GM18499 (cell line): ENCODE results near the gene ESRRB.

Source experiments
- ATAC-seq: cut with Tn5 transposase; IDR thresholded peaks from one replicate; pipeline ENCODE4 v1.9.1; 2021; ENCODE audit warnings: moderate number of reproducible peaks; ENCODE audit not compliant: insufficient read depth, unreplicated experiment

The ESRRB gene

GRCh38 chr14:76375947-76376404, at the start of gene ESRRB:
Gene ESRRB (plus strand): TSS chr14:76376137. CDS start chr14:76376402, 265 bp downstream.
- ATAC-seq = no peak

- ATAC-seq = no peak
These were observed 48.8 kb upstream of the ESRRB start for GRCh38 chr14:76326918-76327689.

- ATAC-seq = no peak
These were observed 47.3 kb upstream of the ESRRB start for GRCh38 chr14:76328457-76329137.

GRCh38 chr14:76329154-76329928, 46.6 kb upstream of the ESRRB start:
- no peak for ATAC-seq

GRCh38 chr14:76329951-76330350, 46.0 kb upstream of the ESRRB start:
- ATAC-seq = no peak

- no peak for ATAC-seq
These were observed 45.3 kb upstream of the ESRRB start for GRCh38 chr14:76330411-76331327.

- ATAC-seq = no peak
These were observed 44.5 kb upstream of the ESRRB start for GRCh38 chr14:76331328-76332011.

GRCh38 chr14:76333664-76334063, 42.3 kb upstream of the ESRRB start:
- no peak for ATAC-seq

GRCh38 chr14:76334316-76334715, 41.6 kb upstream of the ESRRB start:
- ATAC-seq = no peak

- ATAC-seq = no peak
These were observed 39.1 kb upstream of the ESRRB start for GRCh38 chr14:76336876-76337275.

GRCh38 chr14:76337635-76338545, 38.0 kb upstream of the ESRRB start:
- ATAC-seq = no peak

GRCh38 chr14:76339728-76340615, 36.0 kb upstream of the ESRRB start:
- no peak for ATAC-seq

GRCh38 chr14:76343386-76343785, 32.6 kb upstream of the ESRRB start:
- no peak for ATAC-seq

- no peak for ATAC-seq
These were observed 29.4 kb upstream of the ESRRB start for GRCh38 chr14:76346391-76347160.

GRCh38 chr14:76348898-76349297, 27.0 kb upstream of the ESRRB start:
- no peak for ATAC-seq

GRCh38 chr14:76349993-76350392, 25.9 kb upstream of the ESRRB start:
- no peak for ATAC-seq

GRCh38 chr14:76350671-76351070, 25.3 kb upstream of the ESRRB start:
- no peak for ATAC-seq
